HG02798 (cell line): Measurements from ENCODE around the gene HOXC12.

ENCODE experiments used
- ATAC-seq: cut with Tn5 transposase; IDR thresholded peaks from one replicate; pipeline ENCODE4 v1.9.1; 2021; ENCODE audit warnings: mild to moderate bottlenecking; ENCODE audit not compliant: unreplicated experiment, poor library complexity

Gene HOXC12

DNA sequence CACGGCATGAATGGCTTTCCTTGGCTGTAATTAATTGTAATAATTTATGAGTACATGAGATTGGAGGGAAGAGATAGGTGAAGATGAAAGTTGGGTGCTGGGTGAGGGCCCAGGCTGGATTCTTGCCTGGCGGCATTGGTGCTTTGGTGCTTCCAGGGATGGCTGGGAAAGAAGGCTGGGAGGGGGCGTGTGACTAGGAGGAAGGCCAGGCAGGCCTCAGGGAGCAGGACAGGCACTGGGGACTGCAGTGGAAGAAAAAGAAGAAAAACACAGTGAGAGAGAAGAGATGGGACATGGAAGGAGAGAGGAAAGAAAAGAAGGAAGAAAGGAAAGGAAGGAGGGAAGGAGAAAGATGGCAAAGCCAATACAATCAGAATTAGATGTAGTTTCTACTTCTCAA lies 48.9 kb downstream of the HOXC12 start:
- no peak for ATAC-seq

DNA sequence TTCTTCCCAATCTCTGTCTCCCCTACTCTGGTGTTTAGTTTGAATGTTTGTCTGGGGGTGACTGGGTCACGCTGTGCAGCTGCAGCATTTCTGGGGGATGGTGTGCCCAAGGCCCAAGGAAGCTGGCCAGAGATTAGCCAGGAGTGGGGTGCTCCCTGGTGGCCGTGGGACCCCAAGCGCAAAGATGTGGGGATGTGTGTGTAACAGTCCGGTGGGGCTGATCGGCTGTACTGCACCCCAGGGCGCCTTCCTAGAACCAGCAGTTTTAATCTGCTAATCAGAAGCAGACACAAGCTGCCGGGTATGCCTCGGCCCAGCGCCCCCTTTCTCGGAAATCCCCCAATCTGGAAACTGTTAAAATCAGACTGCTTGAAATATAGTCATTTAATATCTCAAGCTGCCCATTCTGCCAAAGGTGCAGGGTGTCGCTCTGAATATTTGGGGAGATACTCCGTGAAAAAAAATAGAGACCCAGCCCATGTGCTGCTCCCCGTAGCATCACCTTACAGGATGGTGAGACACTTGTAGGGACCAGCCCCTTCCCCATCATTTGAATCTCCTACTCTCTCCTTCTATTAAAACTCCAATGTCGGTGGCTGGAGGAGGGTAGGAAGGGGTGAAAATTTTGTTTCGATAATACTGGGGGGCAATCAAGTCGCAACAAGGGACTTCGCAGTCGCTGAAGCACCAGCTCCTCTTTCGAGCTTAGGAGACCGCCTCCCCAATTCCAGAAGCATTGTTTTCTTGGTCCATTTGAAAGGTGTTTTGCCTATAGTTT lies 49.5 kb downstream of the HOXC12 start:
- ATAC-seq: no peak

DNA sequence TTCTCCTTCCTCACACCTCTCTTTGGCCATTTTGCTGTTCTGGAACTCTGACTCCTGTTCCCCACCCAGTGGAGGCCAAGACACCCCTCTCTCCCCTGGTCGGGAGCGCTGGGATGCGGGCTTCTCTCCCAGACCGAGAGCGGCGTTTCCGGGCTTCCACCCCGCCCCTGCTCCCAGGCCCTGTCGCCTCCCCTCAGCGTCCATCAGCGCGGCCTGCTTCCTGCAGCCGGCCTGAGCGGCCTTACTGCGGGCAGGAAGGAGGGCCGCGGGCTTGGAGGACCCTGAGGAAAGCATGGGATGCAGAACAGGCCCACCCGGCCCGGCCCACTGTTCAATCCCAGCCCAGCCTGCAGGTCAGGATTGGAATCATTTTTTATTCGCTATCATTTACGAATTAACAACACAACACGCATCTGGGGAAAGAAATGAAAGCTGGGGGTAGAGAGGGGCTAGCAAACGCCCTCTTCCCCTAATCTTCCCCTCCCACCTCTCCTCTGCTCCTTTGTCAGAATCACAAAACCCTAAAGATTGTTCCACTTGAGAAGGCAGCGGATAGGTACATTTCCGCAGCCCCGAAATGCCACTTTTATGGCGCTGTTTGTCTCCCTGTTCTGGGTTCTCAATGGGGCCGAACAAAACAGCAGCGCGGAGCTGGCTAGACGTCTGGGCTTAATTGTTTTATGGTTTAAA lies 50.3 kb downstream of the HOXC12 start:
- no peak for ATAC-seq

DNA sequence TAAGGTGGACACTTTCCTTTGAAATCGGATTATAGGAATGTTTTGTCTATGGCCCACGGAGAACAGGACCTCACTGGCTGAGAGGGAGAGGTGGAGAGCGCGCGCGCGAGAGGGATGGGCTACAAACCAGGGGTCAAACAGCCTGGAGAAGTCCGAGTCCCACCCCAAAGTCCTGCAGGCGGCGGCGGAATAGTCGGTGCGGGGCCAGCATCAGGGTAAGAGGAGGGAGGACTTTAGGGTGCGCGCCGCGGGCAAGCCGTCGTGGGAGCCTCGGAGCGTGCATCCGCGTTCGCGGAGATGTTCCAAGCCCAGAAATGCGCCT lies 50.8 kb downstream of the HOXC12 start:
- no peak for ATAC-seq

DNA sequence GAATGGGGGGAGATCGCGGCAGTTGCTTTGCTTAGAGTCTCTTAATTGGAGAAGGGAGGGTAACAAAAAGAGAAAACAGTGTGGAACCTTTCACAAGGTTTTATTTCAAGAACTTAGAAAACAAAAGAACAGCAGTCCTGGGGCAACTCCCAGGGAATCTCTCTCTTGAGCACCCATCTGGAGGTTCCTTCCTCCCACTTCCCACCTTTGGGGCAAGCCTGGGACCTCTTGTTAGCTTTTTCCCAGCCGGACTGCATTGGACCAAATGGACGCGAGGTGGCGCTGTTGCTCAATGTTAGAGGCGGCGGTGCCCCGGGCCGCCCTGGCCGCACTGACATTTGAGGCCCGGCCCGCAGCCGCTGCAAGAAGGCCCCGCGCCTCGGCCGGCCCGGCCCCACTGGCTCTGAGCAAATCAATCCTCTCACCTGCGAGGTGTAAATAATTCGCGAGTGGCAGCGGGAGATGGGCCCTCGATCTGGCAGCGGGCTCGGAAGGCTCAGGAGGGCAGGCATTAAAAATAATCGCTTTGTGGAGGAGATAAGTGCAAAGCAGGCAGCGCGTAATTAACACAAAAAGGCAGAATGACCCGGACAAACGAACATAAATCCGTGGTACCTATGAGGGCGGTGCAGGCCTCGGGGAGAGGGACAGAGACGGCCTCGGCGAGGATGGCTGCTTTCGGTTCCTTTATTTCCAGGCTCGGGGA lies 51.3 kb downstream of the HOXC12 start:
- ATAC-seq: peak; percentile 78

DNA sequence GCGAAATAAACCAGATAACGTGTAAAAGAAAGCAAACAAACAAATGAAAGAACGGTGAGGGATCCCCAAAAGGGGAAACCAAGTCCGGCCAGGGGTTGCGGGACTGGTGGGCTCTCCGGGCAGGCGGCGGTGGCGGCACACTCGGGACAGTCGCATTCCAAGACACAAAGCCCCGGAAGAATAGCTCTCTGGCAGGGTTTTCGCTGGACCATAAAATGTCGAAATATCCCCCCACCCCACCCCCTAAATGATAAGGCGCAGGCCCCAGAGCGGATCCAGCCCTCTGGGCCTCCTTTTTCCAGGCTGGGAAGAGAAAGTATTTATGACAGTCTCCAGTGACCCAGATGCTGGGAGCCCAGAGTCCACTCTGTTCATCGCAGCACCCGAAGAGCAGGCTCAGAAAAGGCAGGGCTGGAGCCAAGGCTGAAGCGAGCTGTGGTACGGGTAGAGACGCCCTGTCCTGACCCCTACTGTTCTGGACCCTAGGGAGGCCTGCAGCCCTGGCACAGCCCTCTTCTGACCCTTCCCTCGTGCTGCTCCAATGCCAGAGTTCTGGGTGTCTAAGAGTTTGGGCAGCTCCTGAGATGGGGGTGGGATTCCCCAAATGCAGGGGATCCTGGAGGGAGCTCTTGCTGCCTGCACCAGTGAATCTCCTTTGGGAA lies 52.0 kb downstream of the HOXC12 start:
- no peak for ATAC-seq

DNA sequence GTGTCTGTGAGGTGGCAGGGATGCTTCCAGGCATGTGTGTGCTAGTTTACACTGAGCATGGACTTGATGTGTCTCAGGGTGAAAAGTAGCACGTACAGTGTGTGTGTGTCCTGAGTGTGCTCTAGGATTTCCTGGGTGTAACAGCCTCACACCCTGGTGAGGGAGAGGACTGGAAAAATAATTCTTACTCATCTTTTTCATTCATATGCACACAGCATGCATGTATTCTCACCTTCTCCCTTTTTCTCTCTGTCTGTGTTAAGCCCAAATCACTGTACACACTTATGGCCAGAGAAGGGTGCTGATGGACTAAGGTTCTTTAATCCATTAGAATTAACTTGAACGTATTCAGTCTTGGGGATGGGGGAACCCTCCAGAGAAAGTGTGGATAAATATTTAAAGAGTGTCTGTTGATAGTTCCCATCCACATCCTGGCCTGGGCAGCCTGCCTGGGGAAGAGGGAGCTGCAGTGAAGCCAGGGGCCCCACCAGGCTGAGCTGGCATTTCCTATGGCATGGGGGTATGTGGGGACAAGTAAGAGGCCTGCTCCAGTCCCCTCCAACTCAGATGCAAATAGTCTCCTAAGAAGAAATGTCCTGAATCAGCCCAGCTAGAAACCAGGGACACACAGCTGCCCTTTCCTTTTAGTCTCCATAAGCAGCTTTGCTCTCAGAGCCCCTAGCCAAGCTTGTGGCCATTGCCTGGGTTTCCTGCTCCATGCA lies 53.0 kb downstream of the HOXC12 start:
- no peak for ATAC-seq

DNA sequence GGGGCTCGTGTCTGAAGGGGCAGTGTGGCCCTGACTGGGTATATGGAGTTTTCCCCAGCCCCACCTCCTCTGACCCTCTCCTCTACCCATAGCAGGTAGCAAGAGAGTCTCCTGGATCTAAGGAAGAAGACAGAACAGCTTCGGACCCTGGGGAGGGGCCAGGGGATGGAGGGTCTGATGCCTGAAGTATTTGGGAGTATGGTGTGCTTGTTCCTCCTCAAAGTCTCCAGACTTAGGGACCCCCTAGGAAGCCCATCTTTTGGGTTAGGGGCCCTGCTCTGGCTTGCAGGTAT lies 53.5 kb downstream of the HOXC12 start:
- no peak for ATAC-seq
